Activated naive CD8-positive, alpha-beta T cell treated with anti-CD3 and anti-CD28 coated beads, Interleukin-2, amount 50 U/mL, for 24 hours (primary cell): Measurements from ENCODE around the gene TRIM41.
"Not testable (repeated sequence)": the region's sequence is repeated elsewhere in the genome, so short reads cannot be mapped to it uniquely, and the experiment has no call there.

Source experiments
- ATAC-seq: fragments of 150-1000 bp; cut with Tn5 transposase; one replicate; pipeline ENCODE4 v1.10.0; 2021
- DNase-seq: peaks from one replicate; pipeline ENCODE4 v3.0.0; 2021
- H3K27ac Mint-ChIP-seq: one replicate; pipeline ENCODE4 v1.8.0; 2021; ENCODE audit warnings: mild to moderate bottlenecking, mixed read lengths
- H3K27me3 Mint-ChIP-seq: one replicate; pipeline ENCODE4 v1.8.0; 2021; ENCODE audit warnings: mixed read lengths
- H3K36me3 Mint-ChIP-seq: one replicate; pipeline ENCODE4 v1.8.0; 2021; ENCODE audit warnings: low read depth, mixed read lengths
- H3K4me1 Mint-ChIP-seq: one replicate; pipeline ENCODE4 v1.8.0; 2021; ENCODE audit warnings: mixed read lengths
- H3K4me3 Mint-ChIP-seq: one replicate; pipeline ENCODE4 v1.8.0; 2021; ENCODE audit warnings: mild to moderate bottlenecking, moderate library complexity, mixed read lengths
- H3K9me3 Mint-ChIP-seq: one replicate; pipeline ENCODE4 v1.8.0; 2021; ENCODE audit warnings: mixed read lengths

TRIM41 gene

DNA sequence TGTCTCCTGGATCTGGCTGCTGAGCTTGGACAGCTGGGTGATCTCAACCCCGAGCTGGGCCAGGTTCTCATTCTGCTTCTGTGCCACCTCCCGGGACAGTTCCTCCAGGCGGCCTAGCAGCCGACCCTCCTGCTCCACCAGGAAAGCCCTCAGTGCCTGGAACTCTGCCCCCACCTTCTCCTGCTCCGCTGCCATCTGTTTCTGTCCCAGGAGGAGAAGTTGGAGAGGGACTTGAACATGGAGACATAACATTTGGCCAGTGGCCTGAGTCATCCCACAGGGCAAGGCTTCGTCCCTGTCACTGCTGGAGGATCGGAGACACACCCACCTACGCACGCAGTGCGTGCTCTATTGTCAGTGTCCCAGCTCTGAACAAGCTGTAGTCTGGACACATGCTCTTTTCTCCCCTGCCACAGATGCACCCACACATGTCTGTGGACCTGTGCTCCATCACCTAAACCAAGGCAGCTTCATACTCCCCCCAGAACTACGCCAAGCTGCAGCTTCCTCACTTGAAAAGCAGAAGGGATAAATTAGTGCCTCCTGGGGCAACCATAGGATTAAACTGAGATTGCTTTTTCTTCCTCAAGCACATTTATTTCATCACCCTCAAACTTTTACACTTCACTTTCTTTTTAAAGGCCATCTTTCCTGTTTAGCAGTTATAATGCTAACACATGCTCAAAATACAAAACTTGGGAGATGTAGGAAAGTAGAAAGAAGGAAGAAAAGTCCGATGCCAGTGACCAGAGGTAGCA lies 23.0 kb upstream of the TRIM41 start:
- H3K4me1 Mint-ChIP-seq: peaks cover 3% of the 10 kb centered on the region
- ATAC-seq (no peak), DNase-seq (no peak)
- no peaks in the 10 kb centered on the region for H3K9me3 Mint-ChIP-seq
- no peak overlapping the region for H3K4me3 Mint-ChIP-seq
- no peak overlapping the region for H3K27ac Mint-ChIP-seq
- H3K27me3 Mint-ChIP-seq: peaks cover 21% of the 10 kb centered on the region
- no peaks in the 10 kb centered on the region for H3K36me3 Mint-ChIP-seq

DNA sequence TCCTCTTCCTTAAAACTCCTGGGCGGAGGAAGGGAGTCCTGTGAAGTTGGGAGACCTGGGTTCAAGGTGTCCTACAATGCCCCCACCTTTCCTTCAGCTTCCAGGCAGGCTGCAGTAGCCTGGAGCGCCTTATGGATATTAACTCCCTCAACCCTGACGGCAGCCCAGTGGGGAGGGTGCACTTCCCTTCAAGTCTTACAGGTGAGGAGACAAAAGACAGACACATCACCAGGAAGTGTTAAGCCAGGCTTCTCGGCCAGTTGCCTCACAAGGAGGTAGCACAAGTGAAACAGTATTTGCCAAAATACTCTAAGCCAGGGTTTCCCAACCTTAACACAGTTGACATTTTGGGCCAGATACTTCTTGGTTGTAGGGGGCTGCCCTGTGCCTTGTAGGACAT lies 22.3 kb upstream of the TRIM41 start:
- H3K4me1 Mint-ChIP-seq: peaks cover 7% of the 10 kb centered on the region
- H3K27me3 Mint-ChIP-seq: peaks cover 27% of the 10 kb centered on the region
- no peaks in the 10 kb centered on the region for H3K9me3 Mint-ChIP-seq
- DNase-seq (no peak), ATAC-seq (no peak)
- H3K27ac Mint-ChIP-seq: no peak overlapping the region
- no peaks in the 10 kb centered on the region for H3K36me3 Mint-ChIP-seq
- no peak overlapping the region for H3K4me3 Mint-ChIP-seq

DNA sequence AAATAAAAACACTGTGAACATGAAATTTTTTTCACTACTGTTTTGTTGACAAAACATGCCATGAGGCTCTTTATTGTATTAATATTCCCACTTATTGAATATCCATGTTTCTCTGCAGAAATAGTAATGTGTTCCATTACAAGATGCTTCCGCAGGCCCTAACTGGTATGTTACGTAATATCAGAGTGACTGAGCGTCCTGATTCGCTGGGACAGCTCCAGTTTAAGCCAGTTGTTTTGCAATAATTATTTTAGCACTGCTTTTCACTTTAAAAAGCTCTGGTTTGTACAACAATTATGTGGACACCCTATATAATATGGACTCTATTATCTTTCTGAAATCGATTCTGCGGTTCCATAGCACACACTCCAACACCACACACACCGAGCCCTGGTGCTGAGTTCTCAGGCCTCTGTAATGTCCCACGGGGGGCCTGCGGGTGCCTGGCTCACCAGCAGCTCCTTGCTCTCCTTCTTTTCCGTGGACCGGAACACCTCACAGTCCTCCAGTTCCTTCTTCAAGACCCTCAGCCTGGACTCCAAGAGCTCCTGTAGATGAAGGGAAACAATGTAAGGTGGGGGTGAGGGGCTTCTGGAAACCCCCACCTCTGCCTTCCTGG lies 19.9 kb upstream of the TRIM41 start:
- H3K27ac Mint-ChIP-seq: no peak overlapping the region
- H3K36me3 Mint-ChIP-seq: peaks cover 9% of the 10 kb centered on the region
- peaks cover 29% of the 10 kb centered on the region for H3K4me1 Mint-ChIP-seq
- H3K4me3 Mint-ChIP-seq: peak overlapping the region; percentile 77
- peaks cover 43% of the 10 kb centered on the region for H3K27me3 Mint-ChIP-seq
- no peak for ATAC-seq
- no peaks in the 10 kb centered on the region for H3K9me3 Mint-ChIP-seq
- DNase-seq: no peak

DNA sequence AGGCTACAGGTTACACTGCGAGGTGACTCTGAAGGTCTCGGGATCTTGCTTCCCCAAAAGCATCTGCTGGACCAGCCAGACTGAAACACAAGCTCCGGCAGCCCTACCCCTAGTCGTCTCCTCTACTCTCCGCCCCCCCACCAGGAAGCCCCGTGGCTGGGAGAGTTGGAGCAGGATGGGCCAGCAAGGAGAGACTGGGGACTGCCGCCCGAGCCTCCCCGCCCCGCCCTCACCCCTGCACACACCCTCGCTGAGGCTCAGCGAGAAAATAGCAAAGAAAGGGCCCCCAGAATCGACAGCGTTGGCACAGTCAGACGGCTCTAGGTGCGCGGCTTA lies 19.3 kb upstream of the TRIM41 start:
- Mint-ChIP-seq H3K27ac (no peak overlapping the region), H3K4me1 (peaks cover 32% of the 10 kb centered on the region), H3K9me3 (no peaks in the 10 kb centered on the region), H3K27me3 (peaks cover 43% of the 10 kb centered on the region), H3K4me3 (peak overlapping the region; percentile 77), H3K36me3 (peaks cover 9% of the 10 kb centered on the region)
- DNase-seq (no peak), ATAC-seq (no peak)

DNA sequence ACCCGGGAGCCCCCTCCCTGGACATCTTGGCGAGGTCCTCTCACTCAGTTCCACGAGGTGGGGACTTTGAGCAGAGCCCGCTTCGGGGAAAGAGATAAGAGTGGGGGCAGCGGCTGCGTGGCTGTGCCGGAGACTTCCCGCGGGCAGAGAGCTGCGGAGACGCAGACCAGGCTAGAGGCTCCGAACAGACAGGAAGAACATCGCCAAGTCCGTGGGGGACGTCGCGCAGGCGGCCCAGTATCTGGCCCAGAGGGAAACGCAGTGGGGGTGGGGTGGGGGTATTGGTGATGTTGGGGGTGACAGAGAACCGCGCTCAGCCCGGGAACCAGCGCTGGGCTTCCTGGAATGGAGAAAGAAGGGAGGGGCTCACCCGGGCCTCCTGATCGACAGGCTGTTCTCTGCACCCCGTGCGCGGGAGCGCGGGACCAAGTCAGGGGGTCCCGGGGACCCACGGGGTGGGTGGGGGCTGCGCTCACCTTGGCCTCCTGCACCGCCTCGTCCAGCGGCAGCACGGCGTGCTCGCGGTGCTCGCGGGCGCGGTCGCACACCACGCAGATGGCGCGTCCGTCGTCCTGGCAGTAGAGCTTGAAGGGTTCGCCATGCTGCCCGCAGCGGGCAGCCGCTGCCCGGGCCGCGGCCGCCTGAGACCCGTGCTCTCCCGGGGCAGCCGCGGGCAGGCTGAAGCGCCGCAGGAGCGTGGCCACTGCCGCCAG lies 18.8 kb upstream of the TRIM41 start:
- H3K9me3 Mint-ChIP-seq: no peaks in the 10 kb centered on the region
- no peak for DNase-seq
- ATAC-seq: no peak
- H3K27ac Mint-ChIP-seq: no peak overlapping the region
- H3K36me3 Mint-ChIP-seq: peaks cover 9% of the 10 kb centered on the region
- H3K27me3 Mint-ChIP-seq: peaks cover 43% of the 10 kb centered on the region
- H3K4me3 Mint-ChIP-seq: peak overlapping the region; percentile 77
- peaks cover 32% of the 10 kb centered on the region for H3K4me1 Mint-ChIP-seq

DNA sequence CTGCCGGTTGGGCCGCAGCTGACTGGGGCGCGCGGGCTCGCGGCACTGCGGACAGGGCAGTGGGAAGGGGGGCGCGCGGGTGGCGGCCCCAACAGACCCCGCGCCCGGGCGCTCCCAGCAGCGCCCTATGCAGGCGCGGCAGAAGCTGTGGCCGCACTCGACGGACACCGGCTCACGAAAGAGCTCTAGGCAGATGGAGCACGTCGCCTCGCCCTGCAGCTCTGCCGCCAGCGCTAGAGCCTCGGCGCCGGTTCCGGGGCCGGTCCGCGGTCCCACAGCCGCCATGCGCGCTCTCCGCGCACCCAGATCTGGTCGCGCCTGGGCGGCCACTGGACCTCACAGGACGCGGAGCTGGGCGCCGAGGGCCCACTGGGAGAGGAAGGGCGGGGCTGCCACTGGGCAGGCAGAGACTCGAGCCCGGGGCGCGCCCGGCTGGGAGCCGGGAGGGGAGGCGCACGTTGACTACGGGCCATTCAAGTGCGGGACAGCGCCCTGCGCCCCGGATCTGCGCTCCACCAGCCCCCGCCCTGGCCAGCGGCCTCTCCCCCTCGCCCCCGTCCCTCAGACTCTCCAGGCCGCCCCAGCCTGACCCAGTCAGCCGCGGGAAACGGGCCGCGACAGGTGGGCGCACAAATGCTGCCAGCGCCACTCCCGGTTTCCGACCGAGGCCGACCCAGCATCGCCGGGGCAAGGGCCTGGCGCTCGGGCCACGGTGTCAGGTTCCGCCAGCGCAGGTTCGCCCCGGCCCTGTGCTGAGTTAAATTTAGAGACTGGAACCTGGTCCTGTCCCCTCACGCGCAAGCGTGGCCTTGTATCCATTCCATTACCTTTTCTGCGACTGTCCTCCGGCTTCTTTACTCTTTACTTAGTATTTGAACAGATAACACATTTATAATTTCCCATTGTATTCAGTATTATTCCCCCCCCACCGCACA lies 18.0 kb upstream of the TRIM41 start, which contains the start of gene TRIM7:
TSS of gene TRIM7 (minus strand) at position 371 of the 935 bp plus-strand sequence. CDS start at position 285, 86 bp downstream.
- H3K27ac Mint-ChIP-seq: peak within 1 kb of the TSS; percentile 95
- H3K36me3 Mint-ChIP-seq: peaks cover 9% of the 10 kb centered on the region
- peaks cover 43% of the 10 kb centered on the region for H3K27me3 Mint-ChIP-seq
- H3K4me1 Mint-ChIP-seq: peaks cover 32% of the 10 kb centered on the region
- peak; percentile 49 for DNase-seq
- no peaks in the 10 kb centered on the region for H3K9me3 Mint-ChIP-seq
- ATAC-seq: no peak
- H3K4me3 Mint-ChIP-seq: peak within 1 kb of the TSS; percentile 89

DNA sequence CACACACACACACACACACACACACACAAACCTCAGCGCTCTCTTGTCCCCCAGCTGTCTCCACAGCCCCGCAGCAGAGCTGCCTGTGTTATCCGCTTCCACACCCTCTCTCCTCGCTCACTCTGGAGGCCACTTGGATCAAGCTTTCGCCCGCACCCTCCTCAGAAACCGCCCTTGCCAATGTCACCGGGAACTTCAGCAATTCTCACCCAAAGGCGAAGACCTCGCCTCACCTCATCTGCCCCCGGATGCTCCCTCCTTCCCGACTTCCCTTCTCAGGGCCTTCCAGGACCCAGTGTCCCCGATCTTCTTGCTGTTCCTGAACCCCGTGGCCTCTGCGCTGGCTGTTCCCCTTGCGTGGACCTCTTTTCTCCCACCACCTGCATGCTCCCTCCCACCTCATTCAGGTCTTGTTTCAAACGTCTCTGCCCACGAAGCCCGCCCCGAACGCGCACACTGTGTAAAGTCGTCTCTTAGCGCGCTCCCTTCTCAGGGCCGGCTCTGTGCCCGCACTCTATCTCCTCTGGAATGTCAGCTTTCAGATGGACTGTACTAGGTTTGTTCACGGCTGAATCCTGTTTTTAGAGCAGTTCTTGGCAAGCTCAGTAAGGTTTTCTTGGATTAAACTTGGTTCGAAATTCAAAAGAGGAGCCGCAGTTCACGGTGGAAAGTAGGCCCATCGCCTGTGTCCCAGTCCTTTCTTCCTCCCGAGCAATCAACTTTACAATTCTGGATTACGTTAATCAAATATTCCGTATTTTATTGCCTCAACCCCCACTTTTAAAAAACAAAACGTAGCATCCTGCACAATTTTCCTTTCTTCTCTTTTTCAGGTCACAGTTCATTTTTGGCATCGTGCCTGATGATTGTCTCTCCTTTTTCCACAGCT lies 17.1 kb upstream of the TRIM41 start:
- Mint-ChIP-seq H3K9me3 (no peaks in the 10 kb centered on the region), H3K4me1 (peaks cover 34% of the 10 kb centered on the region), H3K27ac (peak overlapping the region; percentile 95), H3K36me3 (peaks cover 9% of the 10 kb centered on the region), H3K27me3 (peaks cover 39% of the 10 kb centered on the region), H3K4me3 (peak overlapping the region; percentile 89)
- no peak for ATAC-seq
- no peak for DNase-seq

DNA sequence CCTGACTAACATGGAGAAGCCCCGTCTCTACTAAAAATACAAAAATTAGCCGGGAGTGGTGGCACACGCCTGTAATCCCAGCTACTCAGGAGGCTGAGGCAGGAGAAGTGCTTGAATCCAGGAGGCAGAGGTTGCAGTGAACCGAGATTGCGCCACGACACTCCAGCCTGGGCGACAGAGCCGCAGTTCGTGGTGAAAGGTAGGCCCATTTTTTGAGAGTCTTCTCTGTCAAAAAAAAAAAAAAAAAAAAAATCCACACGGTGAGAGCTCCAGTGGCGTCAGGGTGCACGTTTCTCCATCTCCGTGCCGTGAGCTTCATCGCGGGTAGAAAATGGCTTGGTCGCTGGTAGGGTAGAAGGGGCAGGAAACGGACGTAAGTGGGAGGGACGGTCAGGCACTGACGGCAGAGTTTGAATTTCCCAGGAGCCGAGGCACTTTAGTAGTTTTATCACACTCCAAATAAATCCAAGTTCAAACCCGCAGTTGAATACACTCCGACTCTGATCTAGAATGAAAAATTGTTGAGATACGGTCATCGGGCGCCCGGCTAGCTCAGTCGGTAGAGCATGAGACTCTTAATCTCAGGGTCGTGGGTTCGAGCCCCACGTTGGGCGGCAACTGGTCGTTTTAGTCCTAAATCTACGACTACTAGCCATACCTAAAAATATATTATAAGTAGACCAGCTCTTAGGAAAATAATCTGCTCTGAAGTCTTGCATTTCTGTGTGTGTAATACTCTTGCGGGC lies 15.7 kb upstream of the TRIM41 start:
- peak overlapping the region; percentile 89 for H3K4me3 Mint-ChIP-seq
- no peaks in the 10 kb centered on the region for H3K9me3 Mint-ChIP-seq
- peaks cover 36% of the 10 kb centered on the region for H3K27me3 Mint-ChIP-seq
- H3K27ac Mint-ChIP-seq: peak overlapping the region; percentile 95
- peaks cover 35% of the 10 kb centered on the region for H3K4me1 Mint-ChIP-seq
- peak; percentile 80 for ATAC-seq
- peaks cover 9% of the 10 kb centered on the region for H3K36me3 Mint-ChIP-seq
- DNase-seq: peak; percentile 91

DNA sequence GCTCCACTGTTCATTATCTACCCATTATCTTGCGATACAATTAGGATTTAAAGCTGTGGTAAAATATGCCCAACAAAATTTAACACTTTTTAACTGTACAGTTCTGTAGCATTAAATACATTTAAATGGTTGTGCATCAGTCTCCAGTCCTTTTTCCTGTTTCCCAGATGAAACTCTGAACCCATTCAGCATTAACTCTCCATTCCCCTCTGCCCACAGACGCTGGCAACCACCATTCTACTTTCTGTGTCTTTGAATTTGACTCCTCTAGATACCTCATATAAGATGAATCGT lies 15.2 kb upstream of the TRIM41 start:
- peaks cover 37% of the 10 kb centered on the region for H3K4me1 Mint-ChIP-seq
- ATAC-seq (no peak), DNase-seq (no peak)
- peak overlapping the region; percentile 95 for H3K27ac Mint-ChIP-seq
- peaks cover 34% of the 10 kb centered on the region for H3K27me3 Mint-ChIP-seq
- H3K9me3 Mint-ChIP-seq: no peaks in the 10 kb centered on the region
- peaks cover 9% of the 10 kb centered on the region for H3K36me3 Mint-ChIP-seq
- H3K4me3 Mint-ChIP-seq: peak overlapping the region; percentile 89

DNA sequence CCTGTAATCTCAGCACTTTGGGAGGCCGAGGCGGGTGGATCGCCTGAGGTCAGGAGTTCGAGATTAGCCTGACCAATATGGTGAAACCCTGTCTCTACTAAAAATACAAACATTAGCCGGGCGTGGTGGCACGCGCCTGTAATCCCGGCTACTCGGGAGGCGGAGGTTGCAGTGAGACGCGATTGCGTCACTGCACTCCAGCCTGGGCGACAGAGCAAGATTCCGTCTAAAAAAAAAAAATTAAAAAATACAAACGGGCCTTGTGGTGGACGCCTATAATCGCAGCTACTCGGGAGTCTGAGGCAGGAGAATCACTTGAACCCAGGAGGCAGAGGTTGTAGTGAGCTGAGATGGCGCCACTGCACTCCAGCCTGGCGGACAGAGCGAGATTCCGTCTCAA lies 14.1 kb upstream of the TRIM41 start:
- H3K4me3 Mint-ChIP-seq, ATAC-seq, H3K27ac Mint-ChIP-seq, DNase-seq, H3K9me3 Mint-ChIP-seq, H3K36me3 Mint-ChIP-seq: not testable (repeated sequence)
- H3K27me3 Mint-ChIP-seq: peaks cover 24% of the 10 kb centered on the region
- H3K4me1 Mint-ChIP-seq: peaks cover 37% of the 10 kb centered on the region

DNA sequence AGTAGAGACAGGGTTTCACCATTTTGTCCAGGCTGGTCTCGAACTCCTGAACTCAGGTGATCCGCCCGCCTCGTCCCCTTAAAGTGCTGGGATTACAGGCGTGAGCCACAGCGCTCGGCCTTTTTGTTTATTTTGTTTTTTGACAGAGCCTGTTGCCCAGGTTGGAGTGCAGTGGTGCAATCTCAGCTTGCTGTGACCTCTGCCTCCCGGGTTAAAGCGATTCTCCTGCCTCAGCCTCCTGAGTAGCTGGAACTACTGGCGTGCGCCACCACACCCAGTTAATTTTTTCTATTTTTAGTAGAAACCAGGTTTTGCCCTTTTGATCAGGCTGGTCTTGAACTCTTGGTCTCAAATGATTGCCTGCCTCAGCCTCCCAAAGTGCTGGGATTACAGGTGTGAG lies 12.9 kb upstream of the TRIM41 start:
- H3K9me3 Mint-ChIP-seq, H3K36me3 Mint-ChIP-seq, H3K27ac Mint-ChIP-seq, ATAC-seq, DNase-seq, H3K4me3 Mint-ChIP-seq: not testable (repeated sequence)
- Mint-ChIP-seq H3K27me3 (peaks cover 22% of the 10 kb centered on the region), H3K4me1 (peaks cover 35% of the 10 kb centered on the region)

DNA sequence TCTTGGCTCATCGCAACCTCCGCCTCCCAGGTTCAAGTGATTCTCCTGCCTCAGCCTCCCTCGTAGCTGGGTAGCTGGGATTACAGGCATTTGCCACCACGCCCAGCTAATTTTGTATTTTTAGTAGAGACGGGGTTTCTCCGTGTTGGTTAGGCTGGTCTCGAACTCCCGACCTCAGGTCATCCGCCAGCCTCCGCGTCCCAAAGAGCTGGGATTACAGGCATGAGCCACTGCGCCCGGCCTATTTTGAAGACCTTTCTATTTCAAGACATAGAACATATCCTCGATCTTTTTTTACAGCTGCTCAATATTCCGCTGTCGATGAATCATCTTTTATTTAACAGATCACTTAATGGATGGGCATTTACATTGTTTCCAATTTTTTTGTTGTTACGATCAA lies 12.4 kb upstream of the TRIM41 start:
- H3K36me3 Mint-ChIP-seq, H3K27ac Mint-ChIP-seq, ATAC-seq, H3K4me3 Mint-ChIP-seq, H3K9me3 Mint-ChIP-seq, DNase-seq: not testable (repeated sequence)
- Mint-ChIP-seq H3K4me1 (peaks cover 31% of the 10 kb centered on the region), H3K27me3 (peaks cover 18% of the 10 kb centered on the region)

DNA sequence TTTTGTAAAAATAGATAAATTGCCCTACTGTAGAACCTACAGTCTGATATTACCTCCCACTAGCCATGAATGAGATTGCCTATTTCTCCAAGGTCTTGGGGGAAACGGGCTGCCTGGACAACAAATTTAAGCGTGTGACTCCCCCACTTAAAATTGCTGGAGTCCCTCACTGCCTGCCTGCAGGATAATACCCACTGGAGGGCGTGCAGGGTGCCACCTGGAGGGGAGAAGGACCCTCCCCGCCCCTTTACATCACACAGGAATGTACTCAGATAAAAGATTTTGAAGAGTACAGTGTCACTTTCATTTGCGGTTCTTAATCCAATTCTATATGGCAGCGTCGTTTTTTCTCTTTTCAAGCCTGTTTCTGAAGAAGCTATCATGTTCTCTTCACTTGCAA lies 11.9 kb upstream of the TRIM41 start:
- DNase-seq: no peak
- Mint-ChIP-seq H3K4me3 (no peak overlapping the region), H3K9me3 (no peaks in the 10 kb centered on the region), H3K36me3 (peaks cover 9% of the 10 kb centered on the region), H3K27me3 (peaks cover 13% of the 10 kb centered on the region), H3K4me1 (peaks cover 28% of the 10 kb centered on the region), H3K27ac (no peak overlapping the region)
- ATAC-seq: no peak
